ENCODE measurements around the gene CD244.
"Not testable (repeated sequence)": the region's sequence is repeated elsewhere in the genome, so short reads cannot be mapped to it uniquely, and the experiment has no call there.

CD244 gene, protein sequence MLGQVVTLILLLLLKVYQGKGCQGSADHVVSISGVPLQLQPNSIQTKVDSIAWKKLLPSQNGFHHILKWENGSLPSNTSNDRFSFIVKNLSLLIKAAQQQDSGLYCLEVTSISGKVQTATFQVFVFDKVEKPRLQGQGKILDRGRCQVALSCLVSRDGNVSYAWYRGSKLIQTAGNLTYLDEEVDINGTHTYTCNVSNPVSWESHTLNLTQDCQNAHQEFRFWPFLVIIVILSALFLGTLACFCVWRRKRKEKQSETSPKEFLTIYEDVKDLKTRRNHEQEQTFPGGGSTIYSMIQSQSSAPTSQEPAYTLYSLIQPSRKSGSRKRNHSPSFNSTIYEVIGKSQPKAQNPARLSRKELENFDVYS

GRCh38 chr1:160862203-160863060 is at the start of gene CD244:
Gene CD244, minus strand, starts transcription at chr1:160862887. Its CDS starts 210 bp downstream, at chr1:160862677.
- DNase-seq (ENCODE audit: low read depth) = no peak

GRCh38 chr1:160911925-160912324 is 49.2 kb upstream of the CD244 start:
- DNase-seq (ENCODE audit: low read depth) = no peak

DNA sequence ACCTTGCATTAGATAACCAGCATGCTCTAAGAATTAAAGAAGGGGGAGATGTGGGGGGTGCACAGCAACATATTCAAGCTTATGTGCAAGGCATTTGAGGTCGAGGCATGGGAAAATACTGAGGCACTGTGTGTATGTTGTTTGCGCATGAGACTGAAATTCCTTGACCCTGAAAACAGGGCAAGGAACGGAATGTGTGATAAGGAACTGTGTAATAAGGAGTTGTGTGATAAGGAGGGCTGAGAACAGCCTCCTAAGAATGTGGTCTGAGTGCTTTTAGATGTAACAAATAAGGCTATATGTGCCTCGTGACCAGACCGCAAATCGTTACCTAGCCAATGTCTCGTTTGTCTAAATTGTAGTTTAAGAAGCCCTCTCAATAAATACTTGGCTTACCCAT is 48.8 kb upstream of the CD244 start:
- DNase-seq (ENCODE audit: low read depth) = no peak

GRCh38 chr1:160910170-160910750 is 47.6 kb upstream of the CD244 start:
- no peak for DNase-seq (ENCODE audit: low read depth)

DNA sequence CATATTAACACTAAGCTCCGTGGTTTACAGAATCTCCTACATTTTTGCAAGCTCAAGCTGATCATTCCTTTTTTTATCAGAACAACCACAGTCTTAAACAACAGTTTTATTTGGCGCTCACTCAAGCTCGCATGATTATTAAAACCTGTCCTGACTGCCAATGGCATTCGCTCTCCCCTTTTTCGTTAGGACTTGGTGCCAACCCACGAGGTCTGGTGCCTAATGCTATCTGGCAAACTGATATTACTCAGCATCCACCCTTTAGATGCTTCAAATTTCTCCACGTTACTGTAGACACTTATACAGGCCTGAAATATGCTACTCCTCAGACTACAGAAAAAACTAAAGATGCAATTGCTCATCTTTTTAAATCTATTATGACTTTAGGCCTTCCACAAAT is 45.3 kb upstream of the CD244 start:
- no peak for DNase-seq (ENCODE audit: low read depth)

- no peak for DNase-seq (ENCODE audit: low read depth)
Observed at GRCh38 chr1:160905617-160905989, 42.9 kb upstream of the CD244 start.

DNA sequence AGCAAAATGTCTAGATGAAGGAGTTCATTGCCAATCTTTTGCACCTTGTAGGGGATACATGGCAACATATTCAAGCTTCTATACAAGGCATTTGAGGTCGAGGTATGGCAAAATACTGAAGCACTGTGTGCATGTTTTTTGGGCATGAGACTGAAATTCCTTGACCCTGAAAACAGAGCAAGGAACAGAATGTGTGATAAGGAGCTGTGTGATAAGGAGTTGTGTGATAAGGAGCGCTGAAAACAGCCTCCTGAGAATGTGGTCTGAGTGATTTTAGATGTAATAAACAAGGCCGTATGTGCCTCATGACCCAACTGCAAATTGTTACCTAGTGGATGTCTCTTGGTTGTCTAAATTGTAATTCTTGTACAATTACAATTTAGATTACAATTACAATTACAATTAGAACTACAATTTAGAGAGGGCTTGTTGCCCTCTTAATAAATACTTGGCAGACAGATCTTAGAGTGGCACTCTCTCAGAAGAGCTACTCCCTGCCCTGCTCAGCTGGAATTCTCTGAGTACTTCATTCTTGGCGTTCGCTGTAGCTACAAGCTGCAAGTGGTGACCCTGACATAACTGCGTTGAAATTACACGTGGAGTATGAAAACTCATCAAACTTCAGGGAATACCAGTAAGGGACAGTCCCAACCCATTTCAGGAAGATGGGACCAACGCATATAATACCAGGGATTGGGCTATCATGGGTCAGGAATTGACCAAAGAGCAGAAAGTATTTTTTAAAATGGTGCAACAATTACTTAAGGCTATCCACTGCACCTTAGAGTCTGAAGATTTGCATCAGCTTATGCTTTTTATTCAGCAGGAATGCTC is 42.3 kb upstream of the CD244 start:
- DNase-seq (ENCODE audit: low read depth) = no peak

GRCh38 chr1:160902251-160902650 is 39.6 kb upstream of the CD244 start:
- not testable (repeated sequence) for DNase-seq (ENCODE audit: low read depth)

- no peak for DNase-seq (ENCODE audit: low read depth)
Observed at GRCh38 chr1:160901768-160902167, 39.1 kb upstream of the CD244 start.

GRCh38 chr1:160900683-160901082 is 38.0 kb upstream of the CD244 start:
- DNase-seq (ENCODE audit: low read depth) = not testable (repeated sequence)

DNA sequence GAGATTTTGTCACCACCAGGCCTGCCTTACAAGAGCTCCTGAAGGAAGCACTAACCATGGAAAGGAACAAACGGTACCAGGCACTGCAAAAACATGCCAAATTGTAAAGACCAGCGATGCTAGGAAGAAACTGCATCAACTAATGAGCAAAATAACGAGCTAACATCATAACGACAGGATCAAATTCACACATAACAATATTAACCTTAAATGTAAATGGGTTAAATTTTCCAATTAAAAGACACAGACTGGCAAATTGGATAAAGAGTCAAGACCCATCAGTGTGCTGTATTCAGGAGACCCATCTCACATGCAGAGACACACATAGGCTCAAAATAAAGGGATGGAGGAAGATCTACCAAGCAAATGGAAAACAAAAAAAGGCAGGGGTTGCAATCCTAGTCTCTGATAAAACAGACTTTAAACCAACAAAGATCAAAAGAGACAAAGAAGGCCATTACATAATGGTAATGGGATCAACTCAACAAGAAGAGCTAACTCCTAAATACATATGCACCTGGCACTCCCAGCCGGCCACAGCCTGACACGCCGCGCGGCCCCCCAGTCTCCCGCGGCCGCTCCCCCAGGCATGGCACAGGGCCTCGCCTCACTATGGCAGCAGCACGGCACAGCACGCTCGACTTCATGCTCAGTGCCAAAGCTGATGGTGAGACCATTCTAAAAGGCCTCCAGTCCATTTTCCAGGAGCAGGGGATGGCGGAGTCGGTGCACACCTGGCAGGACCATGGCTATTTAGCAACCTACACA is 31.9 kb upstream of the CD244 start:
- DNase-seq (ENCODE audit: low read depth) = not testable (repeated sequence)

DNA sequence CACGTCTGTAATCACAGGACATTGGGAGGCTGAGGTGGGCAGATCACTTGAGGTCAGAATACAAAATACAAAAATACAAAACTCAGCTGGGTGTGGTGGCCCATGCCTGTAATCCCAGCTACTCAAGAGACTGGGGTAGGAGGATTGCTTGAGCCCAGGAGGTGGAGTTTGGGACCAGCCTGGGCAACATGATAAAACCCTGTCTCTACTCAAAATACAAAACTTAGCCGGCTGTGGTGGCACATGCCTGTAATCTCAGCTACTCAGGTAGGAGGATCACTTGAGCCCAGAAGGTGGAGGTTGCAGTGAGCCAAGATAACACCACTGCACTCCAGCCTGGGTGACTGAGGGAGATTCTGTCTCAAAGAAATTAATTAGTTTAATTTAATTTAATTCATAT is 28.8 kb upstream of the CD244 start:
- no peak for DNase-seq (ENCODE audit: low read depth)

DNA sequence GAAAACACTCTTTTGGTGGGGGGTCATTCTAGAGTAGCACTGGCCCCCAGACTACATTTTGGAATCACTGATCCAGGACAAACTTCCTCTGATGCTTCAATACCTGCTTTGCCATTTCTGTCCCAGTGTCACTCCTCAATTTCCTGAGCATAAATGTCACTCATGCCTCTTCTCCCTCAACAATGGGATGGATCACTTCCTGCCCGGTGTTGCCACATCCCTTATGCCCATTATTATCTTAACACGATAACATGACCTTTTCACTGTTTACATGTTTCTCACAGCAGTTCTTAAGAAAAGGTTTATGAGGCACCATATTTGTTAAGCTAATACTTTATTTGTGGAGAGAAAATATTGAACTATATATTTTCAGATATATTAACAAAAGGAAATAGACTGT is 26.2 kb upstream of the CD244 start:
- no peak for DNase-seq (ENCODE audit: low read depth)

DNA sequence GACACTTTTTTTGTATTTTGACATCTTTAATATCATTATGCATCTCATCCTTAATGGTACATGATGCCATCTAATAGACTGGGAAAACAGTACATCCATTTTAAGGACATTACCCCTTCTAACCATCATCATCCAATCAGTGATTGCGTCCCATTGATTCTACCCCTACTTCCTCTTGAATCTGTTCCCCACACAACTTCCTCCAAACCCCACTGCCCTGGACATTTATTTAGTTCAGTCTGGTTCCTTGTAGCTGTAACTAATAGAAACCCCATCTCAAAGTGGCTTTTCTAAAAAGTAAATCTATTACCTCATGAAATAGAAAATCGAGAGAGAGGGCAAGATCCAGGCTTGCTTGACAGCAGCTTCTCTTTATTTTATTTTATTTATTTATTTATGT is 24.4 kb upstream of the CD244 start:
- no peak for DNase-seq (ENCODE audit: low read depth)

GRCh38 chr1:160885042-160885441 is 22.4 kb upstream of the CD244 start, which contains the start of gene ITLN1:
Gene ITLN1, minus strand, starts transcription at chr1:160885180. Its CDS starts 303 bp downstream, at chr1:160884877.
- DNase-seq (ENCODE audit: low read depth) = no peak

- no peak for DNase-seq (ENCODE audit: low read depth)
Observed at GRCh38 chr1:160884579-160884978, 21.9 kb upstream of the CD244 start.

- no peak for DNase-seq (ENCODE audit: low read depth)
Observed at GRCh38 chr1:160883581-160884513, 21.2 kb upstream of the CD244 start.

DNA sequence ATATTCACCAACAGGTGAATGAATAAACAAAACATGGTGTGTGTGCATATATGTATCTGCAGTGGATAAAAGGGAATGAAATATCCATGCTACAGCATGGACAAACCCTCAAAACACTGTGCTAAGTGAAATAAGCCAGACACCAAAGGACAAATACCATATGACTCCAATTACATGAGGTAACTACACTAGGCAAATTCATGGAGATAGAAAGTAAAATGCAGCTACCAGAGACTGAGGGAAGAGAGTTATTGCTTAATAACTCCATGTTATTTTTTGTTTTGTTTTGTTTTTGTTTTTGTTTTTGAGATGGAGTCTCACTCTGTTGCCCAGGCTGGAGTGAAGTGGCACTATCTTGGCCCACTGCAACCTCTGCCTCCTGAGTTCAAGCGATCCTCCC is 19.9 kb upstream of the CD244 start:
- no peak for DNase-seq (ENCODE audit: low read depth)

DNA sequence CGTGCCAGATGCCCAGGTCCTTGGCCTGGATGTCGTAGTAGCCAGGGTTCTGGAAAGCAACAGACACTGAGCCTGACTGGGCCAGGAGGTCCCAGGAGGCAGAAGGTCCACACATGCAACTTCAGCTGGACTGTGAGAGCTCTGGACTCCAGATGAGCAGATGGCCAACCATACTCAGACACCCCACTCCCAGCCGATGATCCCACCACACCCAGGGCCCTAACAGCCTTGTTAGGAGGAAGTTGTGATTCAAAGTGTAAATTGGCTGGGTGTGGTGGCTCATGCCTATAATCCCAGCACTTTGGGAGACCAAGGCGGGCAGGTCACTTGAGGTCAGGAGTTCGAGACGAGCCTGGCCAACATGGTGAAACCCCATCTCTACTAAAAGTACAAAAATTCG is 18.6 kb upstream of the CD244 start:
- DNase-seq (ENCODE audit: low read depth) = not testable (repeated sequence)

DNA sequence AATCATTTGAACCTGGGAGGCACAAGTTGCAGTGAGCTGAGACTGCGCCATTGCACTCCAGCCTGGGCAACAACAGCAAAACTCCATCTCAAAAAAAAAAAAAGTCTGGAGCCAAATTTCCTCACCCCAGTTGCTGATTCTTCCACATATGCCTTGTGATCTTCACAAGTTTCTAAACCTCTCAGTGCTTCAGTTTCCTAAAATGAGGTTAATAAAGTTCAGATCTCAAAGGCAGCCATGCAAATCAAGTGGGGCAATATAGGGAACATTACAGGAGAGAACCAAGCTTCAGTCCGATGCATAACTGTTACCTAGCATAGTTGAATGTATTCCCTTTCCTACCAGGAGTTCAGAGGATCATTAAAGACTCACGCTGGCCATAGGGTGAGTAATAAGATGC is 17.5 kb upstream of the CD244 start:
- no peak for DNase-seq (ENCODE audit: low read depth)
